Stimulated activated naive CD4-positive, alpha-beta T cell treated with Interleukin-2 at 50 U/mL for 16 hours (primary cell): Measurements from ENCODE around the gene CD180.

Experiments
- DNase-seq: peaks from one replicate; lab custom pipeline; 2025; lab: John Stamatoyannopoulos, UW

The CD180 gene

GRCh38 chr5:67211926-67212325 is 15.3 kb upstream of the CD180 start:
- no peak for DNase-seq

- peak; percentile 35 for DNase-seq
These were observed 12.7 kb upstream of the CD180 start for GRCh38 chr5:67209141-67209771.

DNA sequence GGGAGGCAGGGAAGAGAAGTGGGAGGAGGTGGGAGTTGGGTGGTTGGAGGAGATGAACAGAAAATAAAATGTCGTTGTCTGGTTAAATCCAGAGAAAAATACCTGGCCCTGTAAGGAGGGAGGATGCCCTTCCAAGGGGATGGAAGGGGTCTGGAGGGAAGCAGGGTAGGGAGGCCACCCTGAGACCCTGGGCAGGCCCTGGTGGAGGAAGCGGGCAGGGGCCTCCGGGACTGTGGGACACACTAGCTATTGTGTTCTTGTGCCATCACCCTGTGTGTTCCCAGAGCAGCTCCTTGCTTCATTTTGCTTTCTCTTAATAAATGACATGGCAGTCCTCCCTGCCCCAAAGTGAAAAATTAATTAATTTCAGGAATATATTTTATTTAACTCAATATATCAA is 11.8 kb upstream of the CD180 start:
- no peak for DNase-seq

DNA sequence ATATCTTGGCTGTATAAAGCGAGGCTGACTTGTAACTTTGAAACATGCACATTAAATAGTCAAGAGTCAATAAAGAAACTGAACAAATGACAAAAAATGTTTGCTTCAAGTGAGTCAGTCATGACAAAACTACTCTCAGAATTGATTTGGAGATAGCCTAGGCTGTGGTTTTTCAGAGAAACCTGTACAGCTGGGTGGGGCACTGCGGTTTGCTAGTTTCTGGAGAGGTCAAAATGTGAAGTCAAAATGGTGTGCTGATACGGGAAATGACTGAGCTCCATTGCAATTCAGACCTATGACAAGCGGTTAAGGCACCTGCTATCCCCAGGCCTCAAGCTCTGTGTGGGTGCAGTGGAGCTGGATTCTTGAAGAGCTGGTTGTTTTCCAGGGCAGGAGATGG is 10.3 kb upstream of the CD180 start:
- DNase-seq, result peak; percentile 88

- DNase-seq, result no peak
These were observed 9.9 kb upstream of the CD180 start for GRCh38 chr5:67206461-67206860.

DNA sequence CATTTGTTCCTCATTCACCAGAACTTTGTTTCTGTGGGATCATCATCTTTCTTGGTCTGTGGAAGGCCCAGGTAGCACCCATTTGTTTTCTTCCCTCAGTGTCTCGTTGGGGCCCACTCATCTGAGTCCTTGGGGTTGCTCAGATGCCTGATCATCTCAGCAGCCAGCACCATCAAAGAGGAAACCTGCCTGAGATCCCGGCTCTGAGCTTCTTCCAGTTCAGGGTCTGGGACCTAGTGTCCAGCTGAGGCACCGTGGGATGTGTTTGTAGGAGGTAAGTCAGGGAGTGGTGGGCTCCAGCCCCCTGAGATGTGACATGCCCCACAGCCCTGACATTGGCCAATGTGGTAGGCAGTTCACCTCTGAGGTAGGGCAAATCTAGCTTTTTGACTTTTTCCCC is 9.4 kb upstream of the CD180 start:
- no peak for DNase-seq

DNA sequence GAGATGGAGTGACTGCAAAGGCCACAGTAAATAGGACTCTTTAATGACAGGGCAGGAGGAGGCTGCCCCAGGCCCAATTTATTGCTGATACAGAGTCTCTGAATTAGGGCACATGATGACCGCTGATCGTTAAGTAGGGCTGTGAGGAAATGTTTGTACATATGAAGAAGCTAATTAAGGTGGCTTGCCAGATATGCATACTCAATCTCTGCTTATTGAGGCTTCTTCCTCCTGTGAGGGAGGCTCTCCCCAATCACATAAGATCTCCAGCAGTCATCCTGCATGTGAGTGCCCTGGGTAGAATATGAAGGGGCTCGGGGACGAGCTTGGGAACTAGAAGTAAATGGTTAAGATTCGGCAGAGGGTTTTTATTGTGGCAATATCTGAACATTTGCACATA is 8.2 kb upstream of the CD180 start:
- no peak for DNase-seq

- no peak for DNase-seq
These were observed 7.1 kb upstream of the CD180 start for GRCh38 chr5:67203701-67204074.

GRCh38 chr5:67202828-67203227 is 6.2 kb upstream of the CD180 start:
- no peak for DNase-seq

- no peak for DNase-seq
These were observed 5.4 kb upstream of the CD180 start for GRCh38 chr5:67201897-67202549.

DNA sequence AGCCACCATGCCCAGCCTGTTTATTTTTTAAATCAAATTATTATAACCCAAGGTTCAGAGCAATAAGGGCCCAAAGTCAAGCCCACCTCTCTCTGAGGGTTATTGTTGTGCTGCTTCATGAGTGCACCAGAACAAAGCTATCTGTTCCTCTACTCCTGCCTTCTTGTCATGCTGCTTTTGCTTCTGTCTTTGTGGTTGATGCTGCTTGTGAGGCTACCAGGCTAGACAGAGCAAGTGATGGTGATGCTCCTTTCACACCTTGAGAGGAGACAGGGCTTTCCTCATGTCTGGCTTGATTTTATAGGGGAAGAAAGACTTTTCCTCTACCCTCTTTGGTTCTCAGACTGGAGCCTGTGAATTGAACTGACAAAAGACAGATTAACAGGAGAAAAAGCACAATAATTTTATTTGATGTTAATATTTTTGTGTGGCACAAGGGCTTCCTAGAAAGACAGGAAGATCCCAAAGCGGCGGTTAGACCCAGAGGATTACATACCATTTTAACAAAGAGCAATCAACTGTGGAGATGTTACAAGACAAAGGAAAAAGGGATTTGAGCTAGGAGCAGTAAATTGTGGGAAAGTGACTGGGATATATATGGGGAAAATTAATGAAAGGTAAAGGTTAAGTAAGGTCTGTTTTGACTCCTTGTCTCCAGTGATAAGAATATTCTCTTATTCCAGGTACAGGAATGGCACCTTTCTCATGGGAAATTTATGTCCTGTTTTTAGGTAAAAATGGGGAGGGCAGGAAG is 4.4 kb upstream of the CD180 start:
- DNase-seq, result no peak

GRCh38 chr5:67199859-67200258 is 3.3 kb upstream of the CD180 start:
- no peak for DNase-seq

- no peak for DNase-seq
These were observed 2.3 kb upstream of the CD180 start for GRCh38 chr5:67198917-67199316.

DNA sequence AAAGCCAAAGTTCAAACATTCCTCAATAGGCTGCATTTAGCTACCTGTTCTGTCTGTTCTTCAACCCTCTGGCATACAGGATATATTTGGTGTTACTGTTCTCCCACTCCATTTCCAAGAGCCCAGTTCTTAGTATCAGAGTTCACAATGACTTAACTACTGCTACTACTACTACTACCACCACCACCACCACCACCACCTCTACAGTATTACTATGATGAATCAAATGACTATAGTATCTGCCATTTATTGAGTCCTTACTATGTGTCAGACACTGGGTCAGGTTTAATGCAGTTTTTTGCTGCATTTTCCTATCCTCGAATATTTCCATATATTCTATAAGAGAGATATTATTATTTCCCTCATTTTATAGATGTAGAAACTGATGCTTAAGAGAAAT is 937 bp upstream of the CD180 start:
- DNase-seq, result no peak

- DNase-seq, result no peak
These were observed 958 bp downstream of the CD180 start for GRCh38 chr5:67195406-67196275.

DNA sequence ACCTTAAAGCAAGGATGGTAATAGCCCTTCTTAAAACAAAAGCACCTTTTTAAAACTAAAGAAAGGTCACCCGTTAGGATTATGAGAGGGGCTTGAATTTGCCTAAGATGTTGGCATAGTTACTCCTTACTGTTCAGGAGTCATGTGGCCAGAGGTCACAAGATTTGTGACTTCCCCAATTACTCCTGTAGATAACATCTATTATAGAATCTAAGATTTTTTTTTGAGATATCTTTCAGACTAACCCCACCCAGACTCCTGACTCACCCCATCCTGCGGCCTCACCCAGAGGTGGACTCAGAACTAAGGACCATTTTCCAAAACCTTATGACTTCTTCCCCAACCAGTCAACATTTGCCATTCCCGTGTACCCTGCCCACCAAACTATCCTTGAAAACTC is 2.4 kb downstream of the CD180 start:
- no peak for DNase-seq

- no peak for DNase-seq
These were observed 3.2 kb downstream of the CD180 start for GRCh38 chr5:67193439-67193807.

- DNase-seq, result no peak
These were observed 3.7 kb downstream of the CD180 start for GRCh38 chr5:67192719-67193438.

- DNase-seq, result no peak
These were observed 5.7 kb downstream of the CD180 start for GRCh38 chr5:67190861-67191260.

DNA sequence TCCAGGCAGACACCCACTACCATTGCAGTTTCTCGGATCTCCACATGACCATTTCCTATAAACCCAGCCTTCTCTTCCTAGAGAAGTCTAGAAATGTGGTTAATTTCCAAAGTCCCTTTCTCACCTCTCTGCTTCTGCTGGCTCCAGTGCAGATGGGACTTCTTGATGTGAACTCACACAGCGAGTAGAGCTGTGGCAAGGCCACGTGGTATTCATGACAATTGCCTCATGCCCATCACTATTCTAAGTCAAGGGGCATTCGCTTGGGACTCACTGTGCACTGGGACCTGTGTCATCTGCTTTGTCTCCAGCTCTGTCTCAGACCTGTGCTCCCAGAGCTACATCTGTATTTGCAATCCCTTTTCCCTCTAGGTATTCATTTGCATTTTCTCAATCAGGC is 6.2 kb downstream of the CD180 start:
- no peak for DNase-seq

DNA sequence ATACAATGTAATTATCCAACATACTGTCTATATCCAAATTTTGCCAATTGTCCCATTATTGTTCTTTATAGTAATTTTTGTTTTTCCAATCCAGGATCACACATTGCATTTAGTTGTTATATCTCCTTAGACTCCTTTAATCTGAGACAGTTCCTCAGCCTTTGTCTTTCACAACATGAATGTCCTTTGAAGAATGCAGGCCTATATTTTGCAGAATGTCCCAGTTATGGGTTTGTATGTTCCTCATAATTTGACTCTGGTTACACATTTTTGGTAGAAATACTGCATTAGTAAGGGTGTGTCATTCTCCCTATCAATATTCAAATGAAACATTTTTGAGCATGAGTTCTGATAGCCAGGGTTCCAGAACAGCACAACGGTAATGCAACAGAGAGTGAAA is 6.7 kb downstream of the CD180 start:
- no peak for DNase-seq

GRCh38 chr5:67189079-67189354 is 7.6 kb downstream of the CD180 start:
- no peak for DNase-seq
